Astrocyte (in vitro differentiated cells and primary cell): ENCODE measurements around the gene MX2.

Experiments used
- EZH2 ChIP-seq: IDR thresholded peaks from 2 replicates; pipeline ENCODE4 v1.6.1; 2012; ENCODE audit warnings: mild to moderate bottlenecking, low read length, inconsistent platforms; ENCODE audit not compliant: insufficient read depth
- TF ChIP-seq, protein P1 (sequence below): IDR thresholded peaks from 2 replicates; pipeline ENCODE4 v1.5.1; 2011; ENCODE audit warnings: low read depth, mild to moderate bottlenecking, inconsistent platforms, low read length, moderate library complexity; ENCODE audit not compliant: insufficient read depth

DNA sequence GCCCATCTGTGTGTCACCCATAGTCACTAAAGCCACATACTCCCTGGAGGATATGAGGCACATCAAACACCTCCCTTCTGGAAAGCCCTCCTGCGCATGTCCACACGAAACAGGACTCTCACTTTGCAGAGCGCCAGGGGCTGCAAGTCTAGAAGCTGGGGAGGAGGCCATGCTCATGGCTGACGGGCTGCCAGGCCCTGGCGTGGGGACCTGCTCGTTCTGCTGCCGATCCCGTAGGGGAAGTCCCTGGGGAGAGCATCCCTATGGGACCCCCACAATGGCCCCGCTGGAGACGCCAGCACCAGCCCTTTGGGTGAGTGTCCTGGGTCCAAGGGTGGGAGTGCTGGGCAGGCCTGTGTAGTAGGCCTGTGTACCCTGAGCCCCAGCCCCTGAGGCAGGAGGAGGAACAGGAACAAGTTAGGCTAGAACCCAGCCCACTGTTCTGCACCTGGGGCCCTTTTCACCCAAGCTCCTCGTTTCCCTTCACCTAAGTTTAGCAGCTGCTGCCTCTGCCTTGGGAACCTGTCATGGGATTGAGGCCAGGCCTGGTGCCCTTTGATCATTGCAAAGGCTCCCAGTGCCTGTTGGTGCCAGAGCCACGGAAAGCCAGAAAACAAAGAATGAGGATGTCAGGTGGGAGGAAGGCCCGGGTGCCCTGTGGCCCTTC lies 35.3 kb upstream of the MX2 start:
- TF ChIP-seq, protein P1, sequence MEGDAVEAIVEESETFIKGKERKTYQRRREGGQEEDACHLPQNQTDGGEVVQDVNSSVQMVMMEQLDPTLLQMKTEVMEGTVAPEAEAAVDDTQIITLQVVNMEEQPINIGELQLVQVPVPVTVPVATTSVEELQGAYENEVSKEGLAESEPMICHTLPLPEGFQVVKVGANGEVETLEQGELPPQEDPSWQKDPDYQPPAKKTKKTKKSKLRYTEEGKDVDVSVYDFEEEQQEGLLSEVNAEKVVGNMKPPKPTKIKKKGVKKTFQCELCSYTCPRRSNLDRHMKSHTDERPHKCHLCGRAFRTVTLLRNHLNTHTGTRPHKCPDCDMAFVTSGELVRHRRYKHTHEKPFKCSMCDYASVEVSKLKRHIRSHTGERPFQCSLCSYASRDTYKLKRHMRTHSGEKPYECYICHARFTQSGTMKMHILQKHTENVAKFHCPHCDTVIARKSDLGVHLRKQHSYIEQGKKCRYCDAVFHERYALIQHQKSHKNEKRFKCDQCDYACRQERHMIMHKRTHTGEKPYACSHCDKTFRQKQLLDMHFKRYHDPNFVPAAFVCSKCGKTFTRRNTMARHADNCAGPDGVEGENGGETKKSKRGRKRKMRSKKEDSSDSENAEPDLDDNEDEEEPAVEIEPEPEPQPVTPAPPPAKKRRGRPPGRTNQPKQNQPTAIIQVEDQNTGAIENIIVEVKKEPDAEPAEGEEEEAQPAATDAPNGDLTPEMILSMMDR = no peak
- TF ChIP-seq EZH2 = no peak
